Fibroblast of skin of left biceps (primary cell): Measurements from ENCODE around the gene UAP1L1.
"Not testable (repeated sequence)": the region's sequence is repeated elsewhere in the genome, so short reads cannot be mapped to it uniquely, and the experiment has no call there.

Experiments
- DNase-seq, 2 experiments: peaks; one replicate each; pipeline ENCODE4 v3.0.0-alpha.2; 2013; ENCODE audit warnings: low read depth in 2 of 2

Gene UAP1L1

GRCh38 chr9:137077010-137077747 is at the start of gene UAP1L1:
TSS of gene UAP1L1 (plus strand) at chr9:137077517. CDS start at chr9:137077533, 16 bp downstream.
- no peak for DNase-seq

- no peak for DNase-seq
These were observed 48.9 kb upstream of the UAP1L1 start for GRCh38 chr9:137028263-137029057.

- no peak for DNase-seq
These were observed 48.0 kb upstream of the UAP1L1 start for GRCh38 chr9:137029058-137029936.

- DNase-seq, result no peak
These were observed 47.3 kb upstream of the UAP1L1 start for GRCh38 chr9:137030006-137030405.

GRCh38 chr9:137030538-137031527 is 46.5 kb upstream of the UAP1L1 start:
- DNase-seq, result no peak

GRCh38 chr9:137031904-137032640 is 45.2 kb upstream of the UAP1L1 start, which contains the start of gene FUT7:
TSS of gene FUT7 (minus strand) at chr9:137032088. CDS start at chr9:137031991, 97 bp downstream.
- DNase-seq, result no peak

GRCh38 chr9:137032858-137033257 is 44.5 kb upstream of the UAP1L1 start:
- no peak for DNase-seq

- DNase-seq, result not testable (repeated sequence)
These were observed 43.8 kb upstream of the UAP1L1 start for GRCh38 chr9:137033481-137033880.

GRCh38 chr9:137034039-137034708 is 43.1 kb upstream of the UAP1L1 start:
- DNase-seq, result no peak

- DNase-seq, result peak in 1 of 2 experiments; percentile 20
These were observed 42.4 kb upstream of the UAP1L1 start for GRCh38 chr9:137034709-137035506.

- DNase-seq, result no peak
These were observed 41.8 kb upstream of the UAP1L1 start for GRCh38 chr9:137035507-137035834.

GRCh38 chr9:137035937-137036336 is 41.4 kb upstream of the UAP1L1 start:
- no peak for DNase-seq

GRCh38 chr9:137037035-137037434 is 40.3 kb upstream of the UAP1L1 start:
- DNase-seq, result no peak

GRCh38 chr9:137037483-137037882 is 39.8 kb upstream of the UAP1L1 start:
- no peak for DNase-seq

- DNase-seq, result no peak
These were observed 38.4 kb upstream of the UAP1L1 start for GRCh38 chr9:137038916-137039315.

GRCh38 chr9:137039611-137040366 is 37.5 kb upstream of the UAP1L1 start:
- no peak for DNase-seq

- DNase-seq, result no peak
These were observed 36.7 kb upstream of the UAP1L1 start for GRCh38 chr9:137040568-137040967.

- no peak for DNase-seq
These were observed 36.2 kb upstream of the UAP1L1 start for GRCh38 chr9:137041124-137041523.
